Left hindlimb (tissue), 1 donor: Measurements from ENCODE around the gene CLK4.

ENCODE experiments used
- DNase-seq: peaks from one replicate; pipeline ENCODE4 v3.0.0-alpha.2; 2018

CLK4 gene

DNA sequence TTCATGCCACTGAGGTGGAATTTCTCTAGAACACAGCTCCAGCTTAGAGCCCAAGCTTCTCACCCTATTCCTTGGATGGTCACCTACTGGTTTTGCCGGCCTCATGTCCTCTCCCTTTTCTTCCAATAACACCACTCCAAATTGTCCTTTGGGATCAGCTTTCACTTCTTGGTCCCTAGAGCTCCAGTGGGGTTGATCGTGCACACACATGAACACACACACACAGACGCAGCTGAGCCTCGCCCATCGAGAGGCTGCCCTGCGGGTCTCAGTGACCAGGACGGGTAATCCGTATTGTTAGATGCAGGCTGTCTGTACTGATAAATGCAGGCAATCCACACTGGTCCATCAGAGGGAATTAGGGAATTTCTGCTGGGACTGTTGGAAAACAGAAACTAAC lies 43.6 kb downstream of the CLK4 start:
- DNase-seq, result no peak

DNA sequence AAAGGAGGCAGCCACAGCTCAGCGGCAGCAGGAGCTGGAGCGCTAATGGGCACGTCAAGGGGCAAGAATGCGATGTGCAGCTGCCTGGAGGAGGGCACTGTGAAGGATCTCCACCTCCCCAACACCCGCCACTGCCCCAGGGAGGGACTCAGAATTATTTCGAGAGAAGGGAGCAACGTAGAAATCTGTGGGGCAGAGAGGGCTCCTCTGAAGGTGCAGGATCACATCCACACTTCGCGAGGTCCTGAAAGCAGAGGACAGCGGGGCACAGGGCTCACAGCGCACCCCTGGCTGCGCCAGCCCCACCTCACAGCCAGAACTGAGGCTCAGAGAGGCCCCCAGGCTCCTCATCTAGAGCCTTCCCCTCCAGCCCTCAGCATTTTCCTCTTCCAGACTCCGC lies 44.6 kb downstream of the CLK4 start:
- no peak for DNase-seq

DNA sequence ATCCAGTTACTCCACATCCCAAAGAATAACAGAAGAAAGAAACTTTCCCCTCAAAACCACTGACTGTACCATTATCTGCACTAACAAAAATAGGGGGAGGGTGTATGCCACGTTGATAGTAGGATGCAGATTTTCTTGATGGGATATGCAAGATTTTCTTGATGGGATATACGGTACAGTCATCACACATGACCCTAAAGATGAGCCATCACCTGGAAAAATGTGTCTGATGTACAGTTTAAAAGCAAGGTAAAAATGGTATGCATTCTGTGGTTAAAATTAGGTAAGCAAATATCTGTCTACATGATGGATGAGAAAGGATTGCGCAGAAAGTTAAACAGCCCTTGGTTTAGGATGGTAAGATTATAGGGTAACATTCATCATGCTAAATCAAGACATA lies 45.2 kb downstream of the CLK4 start:
- no peak for DNase-seq

DNA sequence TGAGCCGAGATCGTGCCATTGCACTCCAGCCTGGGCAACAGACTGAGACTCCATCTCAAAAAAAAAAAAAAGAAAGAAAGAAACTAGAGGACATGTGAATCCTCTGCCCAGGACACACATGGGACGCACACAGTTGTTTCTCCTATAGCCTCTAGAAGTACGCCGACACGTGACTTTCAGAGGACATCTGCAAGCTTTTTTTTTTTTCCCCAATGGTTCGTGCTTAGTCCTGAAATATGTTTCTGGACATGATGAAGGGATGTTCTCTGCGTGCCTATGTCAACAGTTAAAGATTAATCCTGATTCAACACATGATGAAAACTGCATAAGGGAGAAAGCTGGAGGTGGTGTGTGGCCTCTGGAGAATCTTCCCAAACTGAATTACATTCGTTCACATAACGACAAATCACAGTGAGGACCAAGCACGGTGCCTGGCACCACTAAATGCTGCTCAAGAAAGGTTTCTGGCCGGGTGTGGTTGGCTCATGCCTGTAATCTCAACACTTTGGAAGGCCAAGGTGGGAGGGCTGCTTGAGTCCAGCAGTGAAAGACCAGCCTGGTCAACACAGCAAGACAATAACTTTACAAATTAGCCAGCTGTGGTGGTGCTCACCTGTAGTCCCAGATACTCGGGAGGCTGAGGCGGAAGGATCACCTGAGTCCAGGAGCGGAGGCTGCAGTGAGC lies 46.4 kb downstream of the CLK4 start:
- DNase-seq, result no peak

DNA sequence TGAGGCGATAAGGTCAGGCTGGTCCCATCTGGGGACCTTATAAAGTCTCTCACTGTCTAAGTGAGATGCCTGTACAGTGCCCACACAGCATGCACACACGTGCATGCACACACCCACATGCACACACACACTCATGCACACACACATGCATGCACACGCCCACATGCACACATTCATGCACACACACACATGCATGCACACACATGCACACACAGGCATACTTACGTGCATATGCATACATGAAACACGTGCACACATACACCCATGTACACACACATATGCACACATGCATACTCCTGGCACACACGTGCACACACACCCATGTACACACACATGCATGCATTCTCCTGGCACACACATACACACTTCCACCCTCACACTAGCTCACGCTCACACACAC lies 48.9 kb downstream of the CLK4 start:
- DNase-seq, result no peak

DNA sequence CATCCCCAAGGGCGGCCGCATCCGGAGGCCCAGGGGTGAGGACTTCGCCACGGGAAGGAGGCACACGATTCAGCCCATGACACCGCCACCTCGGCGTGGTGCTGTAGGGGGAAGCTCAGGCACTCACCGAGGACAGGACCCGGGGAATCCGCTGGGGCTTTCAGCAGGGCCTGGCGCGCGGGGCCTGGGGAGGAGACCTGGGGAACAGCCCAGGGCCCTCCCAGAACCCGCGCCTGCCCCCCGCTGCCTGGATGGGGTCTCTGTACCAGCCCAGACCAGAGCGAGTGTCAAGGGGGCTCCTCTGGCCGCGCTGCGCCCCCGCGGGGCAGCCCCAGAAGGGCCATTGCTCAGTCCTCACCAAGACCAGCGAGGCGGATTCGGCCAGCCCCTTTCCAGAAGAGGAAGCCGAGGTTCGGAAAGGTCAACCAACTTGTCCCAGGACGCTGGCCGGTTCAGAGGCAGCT lies 49.4 kb downstream of the CLK4 start:
- DNase-seq, result no peak

DNA sequence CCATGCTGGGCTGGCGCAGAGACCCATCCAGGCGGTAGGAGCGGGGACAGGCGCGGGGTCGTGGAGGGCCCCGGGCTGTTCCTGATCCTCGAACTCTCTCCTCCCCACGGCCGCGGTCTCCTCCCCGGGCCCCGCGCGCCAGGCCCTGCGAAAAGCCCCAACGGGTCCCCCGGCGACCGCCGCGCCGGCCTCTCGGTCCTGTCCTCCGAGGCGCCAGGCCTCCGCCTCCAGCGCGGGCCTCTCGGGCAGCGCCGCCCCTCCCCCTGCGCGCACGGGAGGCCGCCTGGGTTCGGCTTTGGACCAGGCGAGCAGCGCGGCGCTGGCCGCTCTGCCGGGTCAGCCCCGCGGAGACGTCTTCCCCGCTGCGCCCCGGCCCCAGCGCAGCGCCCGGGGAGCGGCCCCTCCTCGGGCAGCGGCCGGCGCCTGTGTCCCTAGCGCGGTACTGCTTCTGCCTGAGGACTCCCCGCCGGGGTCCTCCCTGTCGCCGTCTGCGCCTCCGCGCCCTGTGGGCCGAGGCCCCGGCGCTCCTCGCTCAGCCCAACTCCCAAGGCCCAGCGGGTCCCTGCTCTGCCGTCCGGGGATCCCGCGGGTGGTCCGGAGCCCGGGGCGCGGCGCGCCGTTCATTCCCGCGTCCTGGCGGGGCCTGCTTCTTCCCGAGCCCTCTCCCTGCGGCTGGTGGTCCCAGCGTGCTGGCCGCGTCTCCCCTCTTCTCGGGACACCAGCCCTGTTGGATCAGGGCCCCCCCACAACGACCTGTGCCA lies 50.1 kb downstream of the CLK4 start:
- peak; percentile 47 for DNase-seq

DNA sequence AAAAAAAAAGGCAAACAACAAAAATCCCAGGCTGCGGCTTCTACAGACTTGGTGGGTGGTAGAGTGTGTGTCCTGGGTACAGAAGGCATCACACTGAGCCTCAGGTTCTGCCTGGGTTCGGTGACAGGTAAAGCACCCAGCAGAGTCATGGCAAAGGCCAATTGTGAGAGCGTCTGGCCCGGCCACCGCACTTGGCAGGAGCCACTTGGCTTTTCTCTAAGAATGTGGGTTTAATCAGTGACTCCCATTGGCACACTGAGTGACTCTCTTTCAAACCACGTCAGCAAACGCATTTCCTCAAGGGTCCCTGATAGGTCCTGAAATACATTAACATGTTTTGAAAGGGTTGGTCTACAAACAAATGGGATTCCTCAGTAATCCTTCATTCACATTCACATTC lies 53.6 kb downstream of the CLK4 start:
- DNase-seq, result no peak

DNA sequence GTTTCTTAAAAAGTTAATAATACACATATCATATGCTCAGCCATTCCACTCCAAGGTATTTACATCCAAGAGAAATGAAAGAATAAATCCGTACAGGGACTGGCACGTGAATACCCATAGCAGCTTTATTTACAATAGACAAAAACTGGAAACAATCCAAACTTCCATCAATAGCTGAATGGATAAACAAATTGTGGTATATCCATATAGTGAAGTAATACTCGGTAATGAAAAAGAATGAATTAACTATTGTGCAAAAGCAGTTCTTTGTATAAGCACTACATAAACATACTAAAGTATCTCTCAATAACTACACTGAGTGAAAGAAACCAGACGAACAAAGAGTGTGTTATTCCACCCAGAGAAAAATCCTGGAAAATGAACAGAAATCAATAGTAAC lies 54.2 kb downstream of the CLK4 start:
- no peak for DNase-seq

DNA sequence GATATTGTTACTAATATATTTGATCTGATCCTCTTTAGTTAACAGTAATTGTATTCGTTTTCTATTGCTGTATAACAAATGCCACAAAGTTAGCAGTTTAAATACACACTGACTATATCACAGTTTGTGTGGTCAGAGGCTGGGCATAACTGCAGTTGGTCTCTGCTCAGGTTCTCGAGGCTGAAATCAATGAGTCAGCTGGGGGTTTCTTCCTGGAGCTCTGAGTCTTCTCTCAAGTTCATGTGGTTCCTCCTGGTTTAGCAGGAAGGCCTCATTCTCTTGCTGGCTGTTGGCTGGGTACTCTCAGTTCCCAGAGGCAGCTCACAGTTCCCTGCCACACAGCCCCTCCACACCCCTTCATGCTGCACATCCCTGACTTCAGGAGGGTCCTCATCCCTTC lies 57.4 kb downstream of the CLK4 start:
- DNase-seq, result no peak

DNA sequence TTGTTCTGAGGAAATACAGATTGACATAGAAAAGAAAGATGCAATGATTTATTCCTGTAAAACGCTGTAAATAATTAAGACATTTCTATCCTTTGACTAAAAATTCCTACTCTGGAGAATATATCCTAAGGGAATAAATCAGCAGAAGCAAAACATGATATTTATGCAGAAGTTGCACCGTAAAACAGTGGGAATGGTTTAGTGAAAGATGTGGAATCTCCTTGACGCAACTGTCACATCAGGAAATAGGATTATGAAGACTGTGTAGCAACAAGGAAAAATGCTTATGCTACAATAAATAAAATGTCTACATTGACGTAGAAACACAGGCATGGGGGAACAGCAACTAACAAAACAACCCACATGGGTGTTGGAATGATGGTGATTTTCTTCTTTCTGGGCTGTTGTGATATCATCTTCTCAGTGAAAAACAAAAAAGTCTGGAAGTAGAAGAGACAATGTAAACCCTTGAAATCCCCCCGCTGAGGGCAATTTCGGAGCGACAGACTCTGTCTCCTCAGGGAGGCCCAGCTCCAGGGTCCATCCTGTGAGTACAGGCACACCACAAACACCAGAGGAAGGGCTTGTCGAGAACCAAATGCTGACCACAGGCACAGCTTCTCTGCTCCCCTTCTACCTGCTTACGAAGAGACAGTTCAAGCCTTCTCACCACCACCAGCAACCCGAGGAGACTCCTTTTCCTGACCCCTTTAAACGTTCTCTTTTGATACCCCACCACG lies 61.9 kb downstream of the CLK4 start:
- DNase-seq, result no peak

DNA sequence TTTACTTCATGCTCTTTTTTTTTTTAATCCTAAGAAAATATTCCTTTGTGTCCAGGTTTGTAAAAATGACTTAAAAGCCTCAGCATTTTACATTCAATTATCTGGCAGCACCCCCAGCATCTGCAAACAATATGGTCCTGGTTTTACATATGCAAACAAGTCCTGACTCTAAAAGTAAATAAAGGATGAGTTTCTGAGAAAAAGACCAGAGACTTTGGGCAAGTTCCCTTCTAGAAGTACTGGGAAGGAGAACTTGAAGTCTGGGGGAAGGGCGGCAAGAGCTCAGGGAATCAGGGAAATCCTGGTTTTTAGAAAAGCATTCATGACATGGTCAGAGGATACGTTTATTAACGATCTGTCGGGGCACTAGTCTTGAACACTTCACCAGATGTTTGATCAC lies 62.5 kb downstream of the CLK4 start:
- DNase-seq, result no peak

DNA sequence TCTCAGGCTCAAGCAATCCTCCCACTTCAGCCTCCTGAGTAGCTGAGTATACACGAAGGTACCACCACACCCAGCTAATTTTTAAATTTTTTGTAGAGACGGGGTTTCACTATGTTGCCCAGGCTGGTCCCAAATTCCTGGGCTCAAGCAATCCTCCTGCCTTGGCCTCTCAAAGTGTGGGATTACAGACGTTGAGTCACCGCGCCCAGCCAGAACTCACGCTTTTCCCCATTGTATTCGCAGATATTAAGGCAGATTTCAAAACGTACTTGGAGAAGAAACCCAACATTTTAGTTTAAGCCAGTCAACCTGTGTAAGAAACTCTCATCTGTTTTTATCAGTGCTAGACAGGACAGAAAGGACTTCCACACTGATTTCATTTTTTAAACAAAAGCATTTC lies 63.2 kb downstream of the CLK4 start:
- DNase-seq, result no peak

DNA sequence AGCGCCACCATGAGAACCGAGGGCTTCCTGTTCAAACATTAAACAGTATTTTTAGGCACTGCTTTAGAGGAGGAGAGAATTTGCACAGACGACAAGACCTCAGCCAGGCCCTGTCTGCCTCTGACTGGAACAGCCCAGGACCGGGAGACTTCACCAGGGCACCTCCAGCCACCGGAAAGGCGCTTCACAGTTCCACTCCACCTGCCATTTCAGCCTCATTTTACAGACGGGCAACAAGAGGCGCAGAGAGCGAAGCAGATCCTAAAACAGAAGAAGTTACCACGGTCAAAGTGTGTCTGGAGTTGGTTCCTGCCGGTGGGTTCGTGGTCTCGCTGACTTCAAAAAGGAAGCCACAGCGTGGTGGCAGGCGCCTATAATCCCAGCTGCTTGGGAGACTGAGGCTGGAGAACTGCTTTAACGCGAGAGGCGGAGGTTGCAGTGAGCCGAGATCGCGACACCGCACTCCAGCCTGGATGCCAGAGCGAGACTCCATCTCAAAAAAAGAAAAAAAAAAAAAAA lies 65.0 kb downstream of the CLK4 start:
- DNase-seq, result no peak

DNA sequence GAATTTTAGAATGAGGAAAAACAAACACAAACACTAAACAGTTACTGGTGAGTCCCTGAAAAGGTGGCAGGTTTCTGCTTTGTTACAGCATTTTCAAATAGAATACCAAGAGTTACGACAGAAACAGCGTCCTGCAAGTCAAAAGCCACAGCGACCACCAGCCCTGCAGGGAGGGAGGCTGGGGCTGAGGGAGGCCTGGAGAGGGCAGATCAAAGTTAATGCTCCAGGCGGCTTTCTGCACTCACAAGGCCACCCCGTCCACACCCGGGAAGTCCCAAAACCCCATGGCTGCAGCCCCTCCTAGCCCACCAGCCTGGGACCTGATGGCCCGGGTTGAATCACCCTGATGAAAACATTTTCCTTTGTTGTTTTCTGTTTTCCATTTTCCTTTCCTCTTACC lies 65.9 kb downstream of the CLK4 start:
- DNase-seq, result no peak

DNA sequence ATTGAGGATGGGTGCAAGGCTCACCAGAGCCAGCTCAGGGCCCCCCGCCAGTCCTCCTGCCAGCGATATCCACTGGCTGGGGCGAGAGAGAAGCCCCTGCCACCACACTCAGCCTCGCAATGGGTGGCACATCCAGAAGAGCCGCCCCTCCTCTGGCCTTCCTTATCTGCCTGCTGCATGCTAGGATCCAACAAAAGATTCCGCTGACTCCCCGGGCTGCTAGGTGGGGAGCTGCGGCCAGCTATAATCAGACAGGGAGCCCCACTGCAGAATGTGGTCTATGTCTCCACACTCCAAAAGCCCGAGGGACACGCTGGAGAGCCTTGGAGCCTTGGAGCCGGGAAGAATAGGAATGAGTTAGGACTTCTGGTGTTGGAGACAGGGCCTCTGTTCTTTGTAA lies 69.4 kb downstream of the CLK4 start:
- no peak for DNase-seq

DNA sequence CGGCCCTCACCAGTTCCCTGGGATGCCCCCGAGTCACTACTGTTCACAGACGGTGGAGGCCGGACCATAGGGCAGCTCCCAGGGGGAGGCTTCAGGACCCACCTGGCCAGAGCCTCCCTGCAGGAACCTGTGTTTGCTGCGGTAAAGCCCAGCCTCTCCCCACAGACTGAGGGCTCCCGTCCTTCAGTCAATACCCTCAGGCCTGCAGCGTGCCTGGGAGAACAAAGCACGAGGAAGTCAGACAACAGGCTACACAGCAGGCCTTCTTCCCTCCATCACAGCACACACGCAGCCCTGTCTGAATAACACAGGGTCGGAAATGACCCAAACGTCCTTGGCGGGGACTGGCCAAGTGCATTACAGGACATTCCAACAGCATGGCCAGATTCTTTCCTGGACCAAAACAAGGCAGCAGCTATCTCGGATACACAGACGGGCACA lies 71.1 kb downstream of the CLK4 start:
- no peak for DNase-seq

DNA sequence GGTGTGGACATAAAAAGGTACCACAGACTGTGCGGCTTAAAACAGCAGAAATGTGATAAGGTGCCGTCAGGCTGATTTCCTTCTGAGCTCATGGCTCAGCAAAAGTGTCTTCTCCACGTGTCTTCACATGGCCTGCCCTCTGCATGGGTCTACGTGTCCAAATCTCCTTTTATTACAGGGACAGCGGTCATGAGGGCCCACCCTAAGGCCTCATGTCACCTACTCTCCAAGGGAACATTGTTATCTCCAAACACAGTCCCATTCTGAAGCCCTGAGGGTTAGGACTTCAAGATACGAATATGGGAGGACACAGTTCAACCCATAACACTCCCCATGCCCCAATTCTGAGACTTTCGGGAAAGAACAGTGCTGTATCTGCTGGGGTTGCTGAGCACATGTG lies 71.8 kb downstream of the CLK4 start:
- no peak for DNase-seq

DNA sequence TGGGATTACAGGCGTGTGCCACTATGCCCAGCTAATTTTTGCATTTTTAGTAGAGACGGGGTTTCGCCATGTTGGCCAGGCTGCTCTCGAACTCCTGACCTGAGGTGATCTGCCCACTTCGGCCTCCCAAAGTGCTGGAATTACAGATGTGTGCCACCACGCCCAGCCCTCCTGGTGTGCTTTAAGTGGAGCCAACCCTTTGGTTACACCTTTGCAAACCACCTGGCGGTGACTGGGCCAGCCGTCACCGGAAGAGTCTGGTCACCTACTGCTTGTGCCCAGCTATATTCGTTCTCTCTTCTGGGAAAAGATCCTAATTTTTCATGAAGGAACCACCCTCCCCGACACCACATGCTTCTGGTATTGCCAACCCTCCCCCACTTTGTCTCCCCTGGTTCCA lies 72.5 kb downstream of the CLK4 start:
- DNase-seq, result no peak

DNA sequence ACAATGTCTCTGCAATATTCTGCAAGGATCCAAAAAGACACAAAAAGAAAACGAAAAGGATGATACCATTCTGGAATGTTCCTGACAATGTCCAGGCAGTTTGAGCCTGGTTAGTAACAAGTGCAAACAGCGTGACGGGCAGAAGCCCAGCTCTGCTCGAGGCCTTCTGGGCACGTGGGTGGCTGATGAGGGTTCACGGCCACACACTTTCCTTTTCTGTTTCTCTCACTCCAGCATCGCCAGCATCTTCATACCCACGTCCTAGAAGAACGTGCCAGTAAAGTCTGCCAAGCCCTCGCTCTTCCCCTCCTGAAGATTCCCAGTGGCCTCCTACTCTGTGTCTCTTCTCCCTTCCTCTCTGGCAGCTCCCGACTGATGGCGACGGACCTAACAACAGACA lies 73.3 kb downstream of the CLK4 start:
- DNase-seq, result no peak
